Left hindlimb (tissue), 1 donor: ENCODE measurements around the gene CSNK2B.
"Not testable (repeated sequence)": the region's sequence is repeated elsewhere in the genome, so short reads cannot be mapped to it uniquely, and the experiment has no call there.

Experiments used
- DNase-seq: peaks from one replicate; pipeline ENCODE4 v3.0.0-alpha.2; 2018

The CSNK2B gene

GRCh38 chr6:31691078-31691463 lies 25.2 kb downstream of the CSNK2B start:
- no peak for DNase-seq

DNA sequence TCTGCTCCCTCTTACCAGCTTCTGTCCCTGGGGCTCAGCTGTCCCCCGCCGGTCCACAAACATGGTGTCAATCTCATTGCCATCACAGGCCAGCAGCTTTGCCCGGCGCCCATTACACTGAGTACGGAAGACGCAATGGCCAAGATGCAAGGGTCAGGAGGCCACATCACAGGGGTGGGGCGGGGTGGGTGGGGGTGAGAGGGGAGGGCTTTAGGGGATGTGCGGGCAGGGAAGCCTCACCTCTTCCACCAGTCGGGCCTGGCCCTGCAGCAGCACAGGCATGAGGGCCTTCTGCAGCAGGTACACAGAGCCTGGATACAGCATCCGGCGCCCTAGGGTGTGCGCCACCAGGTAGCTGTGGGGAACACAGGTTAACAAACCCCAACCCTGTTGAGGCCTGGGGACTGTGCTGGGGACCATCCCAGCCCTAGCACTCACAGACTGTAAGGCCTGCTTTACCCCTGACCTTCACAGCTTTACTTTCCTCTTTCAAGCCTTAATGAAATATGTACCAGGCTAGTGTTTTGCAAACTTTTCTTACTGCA lies 25.8 kb downstream of the CSNK2B start:
- no peak for DNase-seq

DNA sequence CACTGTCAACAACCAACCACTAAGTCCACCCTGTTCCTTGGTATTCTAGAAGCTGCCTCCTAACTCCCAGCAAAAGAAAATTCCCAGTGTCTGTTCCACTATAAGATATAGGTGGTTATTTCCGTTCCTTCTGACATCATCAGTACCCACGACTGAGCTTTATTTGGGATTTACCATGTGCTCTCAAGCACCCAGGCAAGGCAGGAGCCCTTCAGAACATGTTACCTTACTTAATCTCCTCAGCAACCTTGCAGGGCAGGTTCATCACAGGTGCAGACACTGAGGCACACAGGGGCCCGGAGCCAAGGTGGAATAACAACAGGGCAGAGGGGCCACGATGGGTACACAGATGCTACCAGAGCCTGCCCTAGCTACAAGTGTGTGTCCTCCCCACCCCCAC lies 26.5 kb downstream of the CSNK2B start:
- no peak for DNase-seq

GRCh38 chr6:31692886-31693285 lies 27.0 kb downstream of the CSNK2B start:
- DNase-seq, result no peak

DNA sequence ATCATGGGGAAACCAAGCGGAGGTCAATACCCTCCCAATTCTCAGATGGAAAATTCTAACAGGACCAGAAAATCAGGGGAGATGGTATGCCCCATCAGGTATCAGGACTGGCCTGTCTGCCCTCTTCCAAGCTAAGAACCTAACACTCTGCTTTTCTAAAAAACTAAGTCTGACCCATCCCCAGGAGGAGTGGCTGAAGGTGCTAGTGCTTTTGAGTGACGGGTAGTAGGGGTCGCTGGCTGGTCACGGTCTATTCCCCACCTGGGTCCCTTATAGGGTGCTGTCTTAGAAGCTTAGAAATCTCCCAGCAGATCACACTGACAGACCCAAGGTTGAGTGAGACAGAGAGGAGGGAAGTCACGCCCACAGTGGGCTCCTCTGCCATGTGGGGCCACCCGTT lies 27.7 kb downstream of the CSNK2B start:
- no peak for DNase-seq

DNA sequence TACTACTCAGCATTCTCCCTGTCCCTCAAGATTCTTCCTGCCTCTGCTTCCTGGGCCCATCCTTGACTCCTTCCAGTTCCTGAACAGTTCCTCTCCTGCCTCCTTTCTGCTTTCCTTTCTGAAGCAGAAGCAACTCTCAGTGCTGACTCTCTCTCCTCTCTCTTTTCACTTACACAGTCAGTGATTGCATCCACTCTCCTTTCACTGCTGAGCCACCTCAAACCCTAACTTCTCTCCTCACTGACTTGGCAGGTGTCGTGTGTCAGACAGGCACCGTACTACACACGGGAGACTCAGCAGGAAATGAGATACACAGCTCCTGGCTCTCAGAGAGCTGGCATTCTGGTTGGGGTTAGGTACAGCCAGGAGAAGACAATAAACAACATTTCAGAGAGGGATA lies 31.7 kb downstream of the CSNK2B start:
- DNase-seq, result no peak

DNA sequence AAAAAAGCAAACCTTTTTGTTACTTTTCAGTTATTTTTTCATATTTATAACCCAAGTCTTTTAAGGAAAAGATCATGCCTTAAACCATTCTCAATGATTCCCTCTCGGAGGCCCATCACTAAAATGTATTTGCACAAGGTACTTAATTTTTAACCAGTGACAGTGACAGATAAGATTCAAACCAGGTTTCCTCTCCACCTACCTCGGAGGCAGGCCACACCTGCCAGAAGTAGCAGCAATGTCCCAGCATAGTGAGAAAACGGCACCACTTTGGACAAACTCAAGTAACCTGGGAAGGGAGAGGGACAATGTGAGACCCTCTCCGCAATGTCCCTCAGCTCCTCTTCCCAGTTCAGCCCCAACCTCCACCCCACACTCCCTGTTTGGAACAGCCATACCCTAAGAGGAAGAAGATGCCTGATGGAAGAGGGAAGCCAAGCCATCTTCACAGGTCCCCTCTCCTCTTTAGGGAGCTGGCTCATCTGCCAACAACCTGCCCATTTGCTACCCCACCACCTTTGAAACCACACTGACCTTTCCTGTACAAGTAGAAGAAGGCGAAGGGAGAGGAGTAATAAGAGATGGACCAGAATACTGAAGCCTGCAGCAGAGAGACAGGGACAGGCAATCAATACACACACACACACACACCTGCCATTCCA lies 35.0 kb downstream of the CSNK2B start:
- no peak for DNase-seq

DNA sequence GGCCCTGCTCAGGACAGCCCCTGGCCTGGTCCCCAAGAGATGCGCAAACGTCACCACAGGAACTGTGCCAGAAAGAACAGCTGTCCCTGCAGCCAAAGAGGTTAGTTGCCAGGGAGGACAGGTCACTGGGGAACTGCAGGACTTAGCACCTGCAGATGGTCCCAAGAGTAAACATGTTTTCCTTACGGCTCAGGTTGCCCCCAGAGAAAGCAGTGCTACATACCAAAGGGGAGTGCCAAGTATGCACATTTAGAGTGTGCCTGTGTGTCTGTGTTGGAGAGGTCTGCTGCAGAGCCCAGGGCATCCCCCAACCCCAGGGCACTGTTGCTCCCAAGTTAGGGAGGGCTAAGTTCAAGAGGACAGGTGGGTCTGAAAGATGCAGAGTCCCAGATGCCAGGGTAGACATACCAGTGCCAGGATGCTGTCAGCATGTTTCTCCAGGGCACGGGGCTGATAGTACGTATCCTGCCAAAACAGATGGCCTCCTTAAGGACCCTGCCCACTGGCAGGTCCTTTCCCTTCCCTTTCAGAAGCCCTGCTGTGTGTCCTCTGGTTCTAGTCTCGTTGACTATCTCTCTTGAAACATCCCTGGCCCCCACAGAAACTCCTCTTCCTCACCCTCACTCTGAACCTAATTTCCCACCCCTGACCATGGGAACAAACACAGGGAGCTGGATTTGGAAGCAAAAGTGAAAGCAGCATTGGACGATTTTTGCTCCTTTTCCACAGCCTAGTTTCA lies 36.0 kb downstream of the CSNK2B start:
- no peak for DNase-seq

GRCh38 chr6:31702405-31702818 lies 36.5 kb downstream of the CSNK2B start:
- peak; percentile 56 for DNase-seq

- DNase-seq, result peak; percentile 99
These were observed 37.2 kb downstream of the CSNK2B start, which contains the start of gene ABHD16A for GRCh38 chr6:31702819-31703716. Gene ABHD16A, minus strand, starts transcription at chr6:31703324. Its CDS starts 43 bp downstream, at chr6:31703281.

DNA sequence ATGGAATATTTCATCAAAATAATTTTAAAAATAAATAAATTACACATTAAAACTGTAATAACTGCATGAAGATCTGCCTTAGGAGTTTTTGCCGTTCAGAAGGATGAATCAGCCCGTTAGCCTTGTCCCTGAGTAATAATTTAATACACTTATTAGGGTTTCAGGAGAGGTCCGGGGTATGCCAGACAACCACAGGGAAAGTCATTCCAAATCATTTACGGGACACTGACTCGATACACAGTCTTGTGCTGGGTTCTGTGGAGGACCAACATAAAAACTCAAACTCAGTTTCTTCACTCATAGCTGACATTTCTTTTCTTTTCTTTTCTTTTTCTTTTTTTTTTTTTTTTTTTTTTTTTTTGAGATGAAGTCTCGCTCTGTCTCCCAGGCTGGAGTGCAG lies 40.1 kb downstream of the CSNK2B start:
- DNase-seq, result no peak

- DNase-seq, result no peak
These were observed 40.7 kb downstream of the CSNK2B start, which contains the start of gene LY6G6F for GRCh38 chr6:31706599-31706998. Gene LY6G6F, plus strand, starts transcription at chr6:31706866. Its CDS starts 41 bp downstream, at chr6:31706907.

DNA sequence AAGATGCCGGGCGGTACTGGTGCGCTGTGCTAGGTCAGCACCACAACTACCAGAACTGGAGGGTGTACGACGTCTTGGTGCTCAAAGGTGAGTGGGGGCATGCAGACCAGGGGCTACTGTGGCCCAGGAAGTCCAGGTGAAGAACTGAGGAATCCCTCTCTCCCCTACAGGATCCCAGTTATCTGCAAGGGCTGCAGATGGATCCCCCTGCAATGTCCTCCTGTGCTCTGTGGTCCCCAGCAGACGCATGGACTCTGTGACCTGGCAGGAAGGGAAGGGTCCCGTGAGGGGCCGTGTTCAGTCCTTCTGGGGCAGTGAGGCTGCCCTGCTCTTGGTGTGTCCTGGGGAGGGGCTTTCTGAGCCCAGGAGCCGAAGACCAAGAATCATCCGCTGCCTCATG lies 41.8 kb downstream of the CSNK2B start:
- no peak for DNase-seq

DNA sequence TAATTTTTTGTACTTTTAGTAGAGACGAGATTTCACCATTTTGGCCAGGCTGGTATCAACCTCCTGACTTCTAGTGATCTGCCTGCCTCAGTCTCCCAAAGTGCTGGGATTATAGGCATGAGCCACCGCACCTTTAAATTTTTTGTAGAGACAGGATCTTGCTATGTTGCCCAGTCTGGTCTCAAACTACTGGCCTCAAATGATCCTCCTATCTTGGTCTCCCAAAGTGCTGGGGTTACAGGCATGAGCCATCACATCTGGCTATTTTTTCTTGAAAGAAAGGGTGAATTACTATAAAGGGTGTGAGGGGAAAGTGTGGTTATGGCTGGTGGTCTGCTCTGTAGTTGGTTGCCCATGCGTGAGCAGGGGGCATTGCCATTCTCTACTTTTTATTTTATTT lies 42.3 kb downstream of the CSNK2B start:
- DNase-seq, result no peak

DNA sequence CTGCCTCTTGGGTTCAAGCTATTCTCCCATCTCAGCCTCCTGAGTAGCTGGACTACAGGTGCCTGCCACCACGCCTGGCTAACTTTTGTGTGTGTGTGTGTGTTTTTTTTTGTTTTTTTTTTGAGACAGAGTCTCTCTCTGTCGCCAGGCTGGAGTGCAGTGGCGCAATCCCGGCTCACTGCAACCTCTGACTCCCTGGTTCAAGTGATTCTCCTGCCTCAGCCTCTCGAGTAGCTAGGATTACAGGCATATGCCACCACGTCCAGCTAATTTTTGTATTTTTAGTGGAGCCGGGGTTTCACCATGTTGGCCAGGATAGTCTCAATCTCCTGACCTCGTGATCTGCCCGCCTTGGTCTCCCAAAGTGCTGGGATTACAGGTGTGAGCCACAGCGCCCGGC lies 43.3 kb downstream of the CSNK2B start:
- not testable (repeated sequence) for DNase-seq

GRCh38 chr6:31710523-31711219 lies 44.8 kb downstream of the CSNK2B start:
- no peak for DNase-seq

GRCh38 chr6:31711233-31711632 lies 45.4 kb downstream of the CSNK2B start:
- no peak for DNase-seq

DNA sequence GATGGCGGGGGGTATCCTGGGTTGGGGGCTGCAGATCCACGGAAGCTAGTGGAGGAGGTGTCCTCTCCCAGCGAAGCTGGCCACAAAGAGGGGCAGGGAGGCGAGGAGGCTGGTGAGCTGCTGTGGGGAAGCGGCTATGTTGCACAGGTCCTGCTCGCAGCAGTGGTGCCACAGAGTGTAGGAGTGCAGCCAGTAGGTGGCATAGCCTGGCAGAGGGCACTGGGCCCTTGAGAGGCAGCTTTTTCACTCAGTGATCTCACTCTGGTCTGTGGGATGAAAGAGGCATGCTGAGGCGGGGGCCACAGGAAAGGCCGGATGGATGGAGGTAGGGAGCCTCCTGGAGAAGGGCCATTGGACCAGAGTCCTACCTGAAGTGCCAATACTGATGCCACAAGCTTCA lies 46.4 kb downstream of the CSNK2B start:
- DNase-seq, result no peak

GRCh38 chr6:31713465-31713864 lies 47.6 kb downstream of the CSNK2B start:
- DNase-seq, result no peak

- no peak for DNase-seq
These were observed 48.3 kb downstream of the CSNK2B start for GRCh38 chr6:31713991-31714684.

GRCh38 chr6:31715022-31715958 lies 49.4 kb downstream of the CSNK2B start, which contains the start of gene LY6G6D:
Gene LY6G6D, plus strand, starts transcription at chr6:31715348. Its CDS starts 8 bp downstream, at chr6:31715356.
- DNase-seq, result no peak
